SK-N-MC (cell line): ENCODE data around the gene CAMTA1.

Experiments
- EZH2 ChIP-seq: fragments of 200-600 bp; sonication (generic); IDR thresholded peaks from one replicate; pipeline ENCODE4 v1.6.1; 2017; ENCODE audit warnings: antibody characterized with exemption
- FOXP2 ChIP-seq: optimal IDR thresholded peaks from 2 replicates; pipeline ENCODE3; 2011; ENCODE audit warnings: mild to moderate bottlenecking, moderate library complexity; ENCODE audit not compliant: insufficient read depth; ENCODE audit errors: extremely low read length, control extremely low read depth

DNA sequence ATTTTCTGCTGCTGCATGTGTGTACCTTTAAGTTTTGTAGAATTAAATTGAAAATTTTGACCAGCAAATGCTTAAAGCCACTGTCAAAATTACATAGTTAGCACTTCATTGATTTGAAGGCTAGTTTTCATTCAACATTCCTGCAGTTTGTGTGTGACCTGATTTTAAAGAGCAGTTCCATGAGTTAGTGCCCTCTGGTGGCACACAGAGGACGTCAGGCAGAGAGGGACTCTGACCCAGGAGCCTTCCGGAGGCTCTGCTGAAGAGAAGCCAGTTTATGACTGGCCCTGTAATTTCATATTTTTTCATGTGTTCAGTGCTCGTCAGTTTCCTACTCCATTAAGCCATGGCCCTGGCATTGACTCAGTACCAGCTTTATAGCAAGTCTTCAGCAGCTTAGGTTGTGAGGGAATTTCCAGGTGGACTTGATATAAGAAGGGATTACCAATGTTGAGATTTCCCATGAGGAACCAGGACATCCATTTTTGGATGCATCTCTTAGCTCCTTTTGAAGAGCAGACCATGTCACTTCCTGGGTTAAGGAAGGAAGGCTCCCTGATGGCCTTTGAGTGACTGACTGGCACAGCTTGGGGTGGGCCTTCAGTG, 104.7 kb downstream of the CAMTA1 start:
- no peak for TF ChIP-seq EZH2
- TF ChIP-seq FOXP2 = no peak
